Activated T-cell treated with anti-CD3 and anti-CD28 coated beads, Interleukin-2, amount 50 U/mL, for 4 hours (primary cell): ENCODE data around the gene ITGA7. TPM values are rescaled to one million over a fixed set of nuclear protein-coding genes. Genes with fewer than 3 reads are reported as not detected.

Source experiments
- ATAC-seq, 2 donors: fragments of 200-7000 bp; cut with Tn5 transposase; one replicate each; pipeline ENCODE4 v1.10.0; 2021
- DNase-seq: peaks from one replicate; pipeline ENCODE4 v3.0.0-alpha.2; 2020
- H3K27me3 Mint-ChIP-seq: one replicate; pipeline ENCODE4 v1.8.0; 2021; ENCODE audit warnings: low read depth, mixed read lengths
- H3K36me3 Mint-ChIP-seq: one replicate; pipeline ENCODE4 v1.8.0; 2022; ENCODE audit warnings: mixed read lengths; ENCODE audit not compliant: insufficient read depth
- H3K4me1 Mint-ChIP-seq: one replicate; pipeline ENCODE4 v1.8.0; 2021; ENCODE audit warnings: low read depth, mixed read lengths
- H3K4me3 Mint-ChIP-seq: one replicate; pipeline ENCODE4 v1.8.0; 2021; ENCODE audit warnings: mild to moderate bottlenecking, moderate library complexity, mixed read lengths
- H3K9me3 Mint-ChIP-seq: one replicate; pipeline ENCODE4 v1.8.0; 2021; ENCODE audit warnings: mixed read lengths
- total RNA-seq, 3 donors: library from RNA; stranded (reverse); gene quantifications; one replicate each; pipeline ENCODE4 v1.2.1, GENCODE V29; 2021

ITGA7 gene, protein sequence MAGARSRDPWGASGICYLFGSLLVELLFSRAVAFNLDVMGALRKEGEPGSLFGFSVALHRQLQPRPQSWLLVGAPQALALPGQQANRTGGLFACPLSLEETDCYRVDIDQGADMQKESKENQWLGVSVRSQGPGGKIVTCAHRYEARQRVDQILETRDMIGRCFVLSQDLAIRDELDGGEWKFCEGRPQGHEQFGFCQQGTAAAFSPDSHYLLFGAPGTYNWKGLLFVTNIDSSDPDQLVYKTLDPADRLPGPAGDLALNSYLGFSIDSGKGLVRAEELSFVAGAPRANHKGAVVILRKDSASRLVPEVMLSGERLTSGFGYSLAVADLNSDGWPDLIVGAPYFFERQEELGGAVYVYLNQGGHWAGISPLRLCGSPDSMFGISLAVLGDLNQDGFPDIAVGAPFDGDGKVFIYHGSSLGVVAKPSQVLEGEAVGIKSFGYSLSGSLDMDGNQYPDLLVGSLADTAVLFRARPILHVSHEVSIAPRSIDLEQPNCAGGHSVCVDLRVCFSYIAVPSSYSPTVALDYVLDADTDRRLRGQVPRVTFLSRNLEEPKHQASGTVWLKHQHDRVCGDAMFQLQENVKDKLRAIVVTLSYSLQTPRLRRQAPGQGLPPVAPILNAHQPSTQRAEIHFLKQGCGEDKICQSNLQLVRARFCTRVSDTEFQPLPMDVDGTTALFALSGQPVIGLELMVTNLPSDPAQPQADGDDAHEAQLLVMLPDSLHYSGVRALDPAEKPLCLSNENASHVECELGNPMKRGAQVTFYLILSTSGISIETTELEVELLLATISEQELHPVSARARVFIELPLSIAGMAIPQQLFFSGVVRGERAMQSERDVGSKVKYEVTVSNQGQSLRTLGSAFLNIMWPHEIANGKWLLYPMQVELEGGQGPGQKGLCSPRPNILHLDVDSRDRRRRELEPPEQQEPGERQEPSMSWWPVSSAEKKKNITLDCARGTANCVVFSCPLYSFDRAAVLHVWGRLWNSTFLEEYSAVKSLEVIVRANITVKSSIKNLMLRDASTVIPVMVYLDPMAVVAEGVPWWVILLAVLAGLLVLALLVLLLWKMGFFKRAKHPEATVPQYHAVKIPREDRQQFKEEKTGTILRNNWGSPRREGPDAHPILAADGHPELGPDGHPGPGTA
- 1 to 10 TPM in 2 of 3 donors, under 1 TPM in 1; 0.91 to 1.4 (median 1.3) TPM for total RNA-seq

DNA sequence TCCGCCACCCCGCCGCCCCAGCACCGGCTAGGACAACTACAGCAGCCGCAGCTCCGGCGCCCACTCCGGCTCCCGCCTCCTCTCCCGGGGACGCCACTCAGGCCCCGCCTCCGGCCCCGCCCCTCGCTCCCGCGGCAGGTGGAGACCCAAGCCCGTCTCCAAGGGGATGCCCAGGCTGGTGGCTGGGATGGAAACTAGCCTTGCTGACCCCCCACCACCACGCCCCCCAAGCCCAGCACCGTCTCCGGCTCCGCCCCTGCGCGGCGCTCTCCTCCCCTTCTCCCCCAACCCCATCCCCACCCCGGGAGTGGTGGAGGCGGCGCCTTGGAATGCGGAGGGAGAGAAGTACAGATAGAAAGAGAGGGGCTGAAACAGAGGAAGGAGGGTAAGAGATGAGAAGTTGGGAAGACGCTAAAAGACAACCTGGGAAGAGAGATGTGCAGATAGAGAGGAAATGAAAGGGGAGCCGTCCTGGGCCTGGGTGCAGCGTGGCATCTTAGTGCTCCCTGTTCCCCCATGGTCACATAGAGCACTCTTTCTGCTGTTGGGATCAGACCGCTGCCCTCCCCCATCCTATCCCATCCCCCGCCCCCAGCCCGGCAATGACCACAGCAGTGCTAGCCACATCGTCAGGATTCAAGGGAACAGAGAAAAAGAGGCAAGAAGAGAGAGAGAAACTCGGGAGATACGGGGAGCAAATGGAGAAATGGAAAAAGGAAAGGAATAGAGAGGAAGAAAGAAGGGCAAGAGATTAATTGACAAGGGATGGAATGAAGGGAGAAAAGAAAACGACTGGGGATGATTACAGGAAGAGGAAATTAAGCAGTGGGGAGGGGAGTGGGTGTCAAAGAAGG is at the start of gene ITGA7:
ITGA7 (minus strand) TSS at position 64 of the 854 bp plus-strand sequence. CDS start 222 bp downstream, outside the sequence.
- Mint-ChIP-seq H3K4me1 (peaks cover 18% of the 10 kb centered on the region), H3K9me3 (no peaks in the 10 kb centered on the region), H3K27me3 (peaks cover 19% of the 10 kb centered on the region), H3K36me3 (no peaks in the 10 kb centered on the region), H3K4me3 (peak within 1 kb of the TSS; percentile 82)
- peak; percentile 88 to 92 for ATAC-seq
- DNase-seq: peak; percentile 60

DNA sequence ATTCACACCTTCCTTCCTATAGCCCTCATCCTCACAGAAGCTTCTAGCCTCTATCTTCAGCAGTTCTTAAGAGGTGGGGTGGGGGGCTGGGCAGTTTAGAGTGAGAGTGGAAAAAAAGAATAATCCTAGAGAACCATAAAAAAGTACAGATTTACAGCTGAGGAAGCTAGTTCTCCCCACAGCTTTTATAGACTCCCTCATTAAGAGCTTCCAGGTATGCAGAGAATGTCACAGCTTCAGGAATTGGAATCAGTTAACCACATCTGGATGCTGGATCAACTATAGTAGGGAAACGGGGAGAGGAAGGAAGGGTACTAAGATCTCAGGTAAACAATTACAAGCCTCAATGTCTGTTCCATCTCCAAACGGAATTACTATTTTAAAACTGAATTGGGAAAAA is 47.5 kb upstream of the ITGA7 start:
- Mint-ChIP-seq H3K9me3 (no peaks in the 10 kb centered on the region), H3K4me3 (no peak overlapping the region), H3K36me3 (peaks cover 25% of the 10 kb centered on the region), H3K4me1 (peaks cover 5% of the 10 kb centered on the region), H3K27me3 (no peaks in the 10 kb centered on the region)
- DNase-seq: no peak
- no peak for ATAC-seq

DNA sequence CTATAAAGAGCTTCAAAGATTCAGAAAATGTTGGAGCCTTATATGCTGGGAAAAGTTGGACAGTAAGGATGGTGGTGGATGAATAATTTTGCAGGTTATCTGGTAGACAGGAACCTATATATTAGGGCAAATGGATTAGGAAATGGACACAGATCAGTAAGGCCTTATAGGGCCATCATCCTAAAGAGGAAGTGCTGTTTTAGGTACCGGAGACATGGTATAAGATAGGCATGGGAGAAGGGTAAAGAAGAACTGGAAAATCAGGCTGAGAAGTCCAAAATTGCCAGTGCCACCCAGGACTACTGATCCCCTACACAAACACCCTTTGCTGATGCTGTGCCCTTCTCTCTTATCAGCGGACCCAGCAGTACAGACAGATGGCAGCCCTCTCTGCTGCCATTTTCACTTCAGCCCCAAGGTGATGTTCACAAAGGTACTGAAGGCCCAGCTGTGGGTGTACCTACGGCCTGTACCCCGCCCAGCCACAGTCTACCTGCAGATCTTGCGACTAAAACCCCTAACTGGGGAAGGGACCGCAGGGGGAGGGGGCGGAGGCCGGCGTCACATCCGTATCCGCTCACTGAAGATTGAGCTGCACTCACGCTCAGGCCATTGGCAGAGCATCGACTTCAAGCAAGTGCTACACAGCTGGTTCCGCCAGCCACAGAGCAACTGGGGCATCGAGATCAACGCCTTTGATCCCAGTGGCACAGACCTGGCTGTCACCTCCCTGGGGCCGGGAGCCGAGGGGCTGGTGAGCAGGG is 40.7 kb upstream of the ITGA7 start:
- Mint-ChIP-seq H3K27me3 (no peaks in the 10 kb centered on the region), H3K36me3 (peaks cover 17% of the 10 kb centered on the region), H3K4me3 (no peak overlapping the region), H3K4me1 (peaks cover 31% of the 10 kb centered on the region), H3K9me3 (no peaks in the 10 kb centered on the region)
- DNase-seq (no peak), ATAC-seq (no peak)

DNA sequence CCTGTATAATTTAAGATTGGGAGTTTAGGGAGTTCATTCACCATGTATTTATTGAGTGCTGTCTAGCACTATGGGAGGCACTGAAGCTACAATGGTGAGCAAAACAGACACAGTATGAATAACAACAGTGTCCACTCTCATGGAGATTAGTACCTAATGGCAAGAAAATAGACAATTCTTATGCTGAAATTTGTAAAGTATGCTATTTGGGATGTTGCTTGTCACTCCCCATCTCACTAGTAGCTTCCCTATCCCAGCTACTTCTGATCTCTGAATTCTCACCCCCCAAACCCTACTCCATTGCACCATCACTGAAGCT is 39.2 kb upstream of the ITGA7 start:
- no peaks in the 10 kb centered on the region for H3K9me3 Mint-ChIP-seq
- H3K4me1 Mint-ChIP-seq: peaks cover 39% of the 10 kb centered on the region
- ATAC-seq (no peak), DNase-seq (no peak)
- H3K4me3 Mint-ChIP-seq: no peak overlapping the region
- H3K27me3 Mint-ChIP-seq: no peaks in the 10 kb centered on the region
- peaks cover 10% of the 10 kb centered on the region for H3K36me3 Mint-ChIP-seq

DNA sequence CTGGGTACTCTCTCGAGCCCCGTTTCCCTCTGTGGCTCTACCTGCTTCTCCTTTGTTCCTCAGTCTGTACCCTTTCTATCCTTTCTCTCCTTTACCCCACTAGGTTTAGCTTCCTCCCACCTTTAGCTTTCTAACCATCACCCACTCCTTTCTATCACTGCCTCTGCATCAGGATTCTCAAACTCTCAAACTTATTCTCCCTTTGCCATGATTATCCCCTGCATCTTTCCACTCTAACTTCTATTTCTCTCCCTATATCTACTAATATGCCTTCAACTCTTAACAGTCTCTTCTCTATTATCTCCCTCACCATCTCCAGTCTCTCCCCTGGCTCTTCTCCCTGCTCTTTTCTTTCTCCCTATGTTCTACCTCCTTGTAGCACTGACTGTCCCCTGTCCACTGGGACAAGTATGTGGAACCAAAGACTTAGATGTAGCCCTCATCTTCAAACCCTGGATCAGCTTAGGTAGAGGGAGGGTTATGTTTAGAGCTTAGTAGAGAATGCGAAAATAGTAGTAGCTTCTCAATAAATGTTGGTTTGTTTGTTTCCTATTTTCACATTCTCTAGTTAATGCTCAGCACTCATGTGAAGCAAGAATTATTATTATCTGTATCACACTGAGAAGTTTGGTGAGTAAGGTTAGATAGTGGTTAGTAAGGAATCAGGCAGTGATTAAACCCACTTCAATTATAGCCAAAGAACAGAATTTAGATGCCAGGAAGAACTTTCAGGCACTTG is 38.6 kb upstream of the ITGA7 start:
- H3K9me3 Mint-ChIP-seq: no peaks in the 10 kb centered on the region
- DNase-seq (no peak), ATAC-seq (no peak)
- H3K4me3 Mint-ChIP-seq: no peak overlapping the region
- H3K4me1 Mint-ChIP-seq: peaks cover 41% of the 10 kb centered on the region
- no peaks in the 10 kb centered on the region for H3K27me3 Mint-ChIP-seq
- H3K36me3 Mint-ChIP-seq: peaks cover 10% of the 10 kb centered on the region

DNA sequence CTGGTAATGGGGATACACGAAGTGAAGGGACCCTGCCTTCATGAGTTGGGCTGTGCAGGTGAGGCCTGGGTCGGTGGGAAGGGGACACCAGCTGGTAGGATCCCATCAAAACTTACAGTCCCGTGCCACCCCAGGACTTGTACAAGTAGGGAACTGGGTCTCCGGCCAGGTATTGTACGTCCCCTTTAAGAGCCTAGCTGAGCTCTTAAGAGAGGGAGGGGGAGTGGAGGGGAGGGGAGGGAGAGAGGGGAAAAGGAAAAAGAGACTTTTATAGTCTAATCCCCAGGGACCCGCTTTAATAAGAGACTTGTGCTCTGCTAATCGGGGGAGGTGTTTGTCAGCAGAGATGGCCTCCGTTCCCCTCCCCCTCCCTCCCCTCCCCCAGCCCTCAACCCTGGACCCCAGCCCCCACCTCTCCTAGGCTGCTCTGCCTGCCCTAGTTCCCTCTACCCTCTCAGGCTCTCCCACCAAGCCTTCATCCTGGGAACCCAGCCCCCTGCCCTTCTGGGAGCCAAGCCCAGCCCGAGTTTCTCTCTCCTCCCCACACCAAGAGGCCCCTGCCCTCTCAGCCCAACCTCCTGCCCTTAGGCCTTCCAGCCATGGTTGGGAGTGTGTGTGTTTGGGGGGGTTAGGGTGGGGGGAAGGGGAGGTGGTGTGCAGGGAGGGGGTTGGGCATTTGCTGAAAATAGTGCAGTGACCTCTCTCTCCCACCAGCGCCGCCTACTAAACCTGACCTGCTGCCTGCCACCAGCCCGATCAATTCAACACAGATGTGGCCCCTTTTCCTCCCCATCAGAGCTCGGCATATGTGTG is 37.9 kb upstream of the ITGA7 start:
- no peak for DNase-seq
- H3K27me3 Mint-ChIP-seq: no peaks in the 10 kb centered on the region
- H3K4me1 Mint-ChIP-seq: peaks cover 41% of the 10 kb centered on the region
- H3K9me3 Mint-ChIP-seq: no peaks in the 10 kb centered on the region
- ATAC-seq: no peak
- peaks cover 7% of the 10 kb centered on the region for H3K36me3 Mint-ChIP-seq
- H3K4me3 Mint-ChIP-seq: peak overlapping the region; percentile 87

DNA sequence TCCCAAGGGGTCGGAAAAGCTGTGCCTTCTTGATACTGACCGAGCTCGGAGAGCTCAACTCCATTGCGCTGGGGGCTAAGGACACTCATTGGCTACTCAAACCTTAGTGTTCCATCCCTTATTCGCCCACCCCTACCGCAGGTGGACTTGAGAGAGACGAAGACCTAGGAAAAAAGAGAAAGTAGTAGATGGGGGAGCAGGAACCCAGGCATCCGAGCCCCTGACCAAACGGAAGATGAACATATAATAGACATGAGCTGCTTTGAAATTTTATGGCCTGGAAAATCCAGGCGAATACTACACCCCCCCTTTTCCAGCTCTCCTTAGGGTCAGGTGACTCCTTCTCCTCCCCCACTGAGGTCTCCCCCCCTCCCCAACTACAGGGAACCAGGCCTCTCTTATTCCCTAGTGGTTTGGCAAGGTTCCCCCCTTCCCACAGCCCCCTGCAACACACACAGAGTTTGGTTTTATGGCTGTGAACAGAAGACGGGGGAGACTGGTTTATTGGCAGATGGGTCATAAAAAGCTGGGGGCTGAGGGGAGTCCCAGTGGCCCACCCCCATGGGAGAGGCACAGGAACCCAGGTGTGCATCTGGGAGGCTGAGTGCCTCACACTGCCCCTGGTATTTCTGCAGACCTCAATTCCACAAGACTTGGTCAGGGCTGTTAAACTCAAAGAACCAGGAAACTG is 36.8 kb upstream of the ITGA7 start:
- no peaks in the 10 kb centered on the region for H3K27me3 Mint-ChIP-seq
- DNase-seq: no peak
- H3K36me3 Mint-ChIP-seq: peaks cover 7% of the 10 kb centered on the region
- H3K4me3 Mint-ChIP-seq: peak overlapping the region; percentile 87
- peaks cover 40% of the 10 kb centered on the region for H3K4me1 Mint-ChIP-seq
- H3K9me3 Mint-ChIP-seq: no peaks in the 10 kb centered on the region
- ATAC-seq: no peak

DNA sequence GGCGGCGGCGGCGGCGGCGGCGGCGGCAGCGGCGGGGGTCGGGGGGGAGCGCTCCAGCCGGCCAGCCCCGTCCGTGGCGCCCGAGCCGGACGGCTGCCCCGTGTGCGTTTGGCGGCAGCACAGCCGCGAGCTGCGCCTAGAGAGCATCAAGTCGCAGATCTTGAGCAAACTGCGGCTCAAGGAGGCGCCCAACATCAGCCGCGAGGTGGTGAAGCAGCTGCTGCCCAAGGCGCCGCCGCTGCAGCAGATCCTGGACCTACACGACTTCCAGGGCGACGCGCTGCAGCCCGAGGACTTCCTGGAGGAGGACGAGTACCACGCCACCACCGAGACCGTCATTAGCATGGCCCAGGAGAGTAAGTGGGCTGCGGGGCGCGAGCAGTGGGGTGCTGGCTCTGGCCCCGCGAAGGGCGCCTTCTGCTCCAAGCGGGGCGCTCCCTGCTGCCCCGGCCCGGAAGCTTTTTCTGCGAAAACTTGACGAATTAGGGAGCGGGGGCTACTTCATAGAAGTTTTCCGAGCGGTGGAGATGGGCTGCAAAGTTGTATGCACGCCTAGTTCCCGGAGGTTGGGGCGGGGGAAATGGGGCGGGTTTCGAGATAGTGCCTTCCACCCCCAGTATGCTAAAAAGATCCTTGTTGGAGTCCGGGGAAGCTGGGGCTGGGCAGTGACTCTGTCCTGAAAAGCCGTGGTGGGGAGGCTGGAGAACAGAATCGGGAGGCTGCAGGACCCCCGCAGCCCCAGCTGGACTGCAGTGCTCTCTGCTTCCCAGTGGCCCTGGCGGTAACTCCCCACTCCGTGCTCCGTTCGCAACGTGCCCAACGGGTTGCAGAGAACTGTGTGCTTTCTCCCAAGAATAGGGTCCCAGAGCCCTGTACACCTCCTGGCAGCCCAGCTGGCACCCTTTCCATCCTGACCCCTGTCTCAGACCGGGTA is 36.0 kb upstream of the ITGA7 start:
- peaks cover 40% of the 10 kb centered on the region for H3K4me1 Mint-ChIP-seq
- no peaks in the 10 kb centered on the region for H3K27me3 Mint-ChIP-seq
- H3K36me3 Mint-ChIP-seq: peaks cover 2% of the 10 kb centered on the region
- ATAC-seq: peak; percentile 56 to 59
- H3K9me3 Mint-ChIP-seq: no peaks in the 10 kb centered on the region
- DNase-seq: peak; percentile 36
- H3K4me3 Mint-ChIP-seq: peak overlapping the region; percentile 87

DNA sequence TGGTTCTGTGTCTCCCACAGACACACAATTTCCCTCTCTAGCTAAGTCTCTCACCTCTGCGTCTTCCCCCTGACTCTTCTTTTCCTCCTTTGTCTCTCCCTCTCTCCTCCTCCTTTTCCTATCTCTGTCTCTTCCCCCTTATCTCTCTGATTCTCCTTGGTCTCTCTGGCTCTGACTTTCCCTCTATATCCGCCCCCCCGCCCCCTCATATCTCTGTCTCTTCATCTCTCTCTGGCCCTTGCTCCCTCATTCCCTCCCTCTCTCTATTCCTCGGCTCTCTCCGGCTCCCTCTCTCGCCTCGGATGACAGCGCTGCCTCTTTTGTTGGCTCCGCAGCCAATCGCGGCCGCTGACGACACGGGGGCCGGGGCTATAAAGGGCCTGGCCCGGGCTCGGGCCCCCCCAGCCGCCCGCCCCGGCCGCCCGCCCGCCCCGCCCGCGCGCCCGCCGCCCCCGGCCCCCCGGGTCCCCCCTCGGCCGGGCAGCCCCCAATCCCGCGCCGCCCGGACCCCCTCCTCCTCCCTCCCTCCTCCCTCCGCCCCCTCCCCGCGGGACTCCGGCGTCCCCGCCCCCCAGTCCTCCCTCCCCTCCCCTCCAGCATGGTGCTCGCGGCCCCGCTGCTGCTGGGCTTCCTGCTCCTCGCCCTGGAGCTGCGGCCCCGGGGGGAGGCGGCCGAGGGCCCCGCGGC is 35.2 kb upstream of the ITGA7 start, which contains the start of gene GDF11:
GDF11 (plus strand) TSS at position 404 of the 687 bp plus-strand sequence; CDS start at position 599, 195 bp downstream.
- Mint-ChIP-seq H3K36me3 (no peaks in the 10 kb centered on the region), H3K4me1 (peaks cover 46% of the 10 kb centered on the region), H3K4me3 (peak within 1 kb of the TSS; percentile 87), H3K27me3 (no peaks in the 10 kb centered on the region), H3K9me3 (no peaks in the 10 kb centered on the region)
- peak; percentile 72 to 78 for ATAC-seq
- DNase-seq: peak; percentile 65

DNA sequence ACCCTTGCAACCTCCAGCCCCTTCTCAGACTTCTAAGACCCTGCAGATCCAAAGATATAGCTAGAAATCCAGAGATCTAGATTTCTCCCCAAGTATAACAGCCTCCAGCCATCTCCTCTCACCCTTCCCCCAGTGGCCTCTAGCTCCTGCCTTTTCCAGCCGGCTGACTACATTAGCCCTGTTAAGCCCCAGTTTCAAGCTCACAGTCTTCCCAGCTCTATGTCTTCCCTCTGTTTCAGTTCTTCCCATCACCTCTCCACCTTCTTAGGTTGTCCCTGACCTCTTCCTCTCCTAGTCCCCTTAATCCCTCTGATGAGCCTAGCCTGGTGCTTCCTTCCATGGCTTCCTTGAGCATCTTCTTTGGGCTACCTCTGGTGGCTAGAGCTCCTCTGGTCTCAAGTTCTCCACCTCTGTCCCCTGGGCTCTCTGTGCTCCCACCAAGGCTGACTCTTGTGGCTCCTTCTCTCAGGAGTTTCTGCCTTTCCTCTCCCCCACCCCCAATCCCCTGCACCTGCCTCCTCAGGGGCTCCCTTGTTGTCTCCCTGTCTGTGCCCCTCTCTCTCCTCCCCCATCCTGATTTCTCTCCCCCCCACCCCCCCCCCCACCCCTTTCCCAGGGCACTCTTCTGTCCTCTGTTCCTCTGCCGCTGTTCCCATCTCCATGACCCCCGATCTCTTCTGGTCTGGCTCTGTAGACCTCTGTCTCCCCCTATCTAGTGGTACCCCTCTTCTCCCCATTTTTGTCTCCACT is 34.4 kb upstream of the ITGA7 start:
- DNase-seq: no peak
- Mint-ChIP-seq H3K4me1 (peaks cover 54% of the 10 kb centered on the region), H3K4me3 (peak overlapping the region; percentile 83), H3K9me3 (no peaks in the 10 kb centered on the region), H3K27me3 (no peaks in the 10 kb centered on the region), H3K36me3 (no peaks in the 10 kb centered on the region)
- no peak for ATAC-seq
